LHCN-M2 (cell line): ENCODE measurements around the gene DHX35. TPM values are rescaled to one million over a fixed set of nuclear protein-coding genes. Genes with fewer than 3 reads are reported as not detected.
A peak's percentile ranks its signal among the peaks of the same experiment; 100 is the strongest.

Experiments used
- DNase-seq: peaks from one replicate; pipeline ENCODE4 v3.0.0-alpha.2; 2012; ENCODE audit warnings: low read depth
- total RNA-seq: library from RNA; depleted of rRNA; stranded (reverse); fragments of >200 nt; gene quantifications from 2 replicates; pipeline ENCODE4 v1.2.3, GENCODE V29; 2014

The DHX35 gene
- total RNA-seq, 1 experiment from 2014 or later = 10.9 TPM

GRCh38 chr20:39019027-39019426, 56.9 kb downstream of the DHX35 start:
- DNase-seq = no peak

GRCh38 chr20:39019805-39020325, 57.7 kb downstream of the DHX35 start:
- no peak for DNase-seq

- DNase-seq = no peak
Observed at GRCh38 chr20:39021748-39022147, 59.6 kb downstream of the DHX35 start.

- no peak for DNase-seq
Observed at GRCh38 chr20:39025883-39026282, 63.7 kb downstream of the DHX35 start.

- no peak for DNase-seq
Observed at GRCh38 chr20:39029364-39029763, 67.2 kb downstream of the DHX35 start.

- no peak for DNase-seq
Observed at GRCh38 chr20:39032997-39033396, 70.9 kb downstream of the DHX35 start.

GRCh38 chr20:39036011-39036410, 73.9 kb downstream of the DHX35 start:
- DNase-seq = no peak

- no peak for DNase-seq
Observed at GRCh38 chr20:39036851-39037250, 74.7 kb downstream of the DHX35 start.

- no peak for DNase-seq
Observed at GRCh38 chr20:39038047-39038446, 75.9 kb downstream of the DHX35 start.

GRCh38 chr20:39038495-39038894, 76.4 kb downstream of the DHX35 start:
- no peak for DNase-seq

- DNase-seq = no peak
Observed at GRCh38 chr20:39039261-39039660, 77.1 kb downstream of the DHX35 start.

- no peak for DNase-seq
Observed at GRCh38 chr20:39040116-39040515, 78.0 kb downstream of the DHX35 start.

- no peak for DNase-seq
Observed at GRCh38 chr20:39041067-39041466, 78.9 kb downstream of the DHX35 start.

- DNase-seq = no peak
Observed at GRCh38 chr20:39042279-39043150, 80.4 kb downstream of the DHX35 start.

GRCh38 chr20:39044501-39044900, 82.4 kb downstream of the DHX35 start:
- DNase-seq = no peak

GRCh38 chr20:39045676-39046075, 83.5 kb downstream of the DHX35 start:
- no peak for DNase-seq

- DNase-seq = no peak
Observed at GRCh38 chr20:39047417-39047985, 85.4 kb downstream of the DHX35 start.

GRCh38 chr20:39048000-39048696, 86.0 kb downstream of the DHX35 start:
- DNase-seq = peak; percentile 61

- no peak for DNase-seq
Observed at GRCh38 chr20:39049148-39049547, 87.0 kb downstream of the DHX35 start.

- DNase-seq = peak; percentile 60
Observed at GRCh38 chr20:39049684-39050554, 87.8 kb downstream of the DHX35 start.

- DNase-seq = no peak
Observed at GRCh38 chr20:39050555-39050902, 88.4 kb downstream of the DHX35 start.
